ENCODE results near the gene IFT172. TPM values are rescaled to one million over a fixed set of nuclear protein-coding genes. Genes with fewer than 3 reads are reported as not detected.
A peak's percentile ranks its signal among the peaks of the same experiment; 100 is the strongest.
"Not testable (repeated sequence)": the region's sequence is repeated elsewhere in the genome, so short reads cannot be mapped to it uniquely, and the experiment has no call there.

Gene IFT172
- total RNA-seq, 2 donors from 2014 or later: 32.6 to 42.8 TPM

DNA sequence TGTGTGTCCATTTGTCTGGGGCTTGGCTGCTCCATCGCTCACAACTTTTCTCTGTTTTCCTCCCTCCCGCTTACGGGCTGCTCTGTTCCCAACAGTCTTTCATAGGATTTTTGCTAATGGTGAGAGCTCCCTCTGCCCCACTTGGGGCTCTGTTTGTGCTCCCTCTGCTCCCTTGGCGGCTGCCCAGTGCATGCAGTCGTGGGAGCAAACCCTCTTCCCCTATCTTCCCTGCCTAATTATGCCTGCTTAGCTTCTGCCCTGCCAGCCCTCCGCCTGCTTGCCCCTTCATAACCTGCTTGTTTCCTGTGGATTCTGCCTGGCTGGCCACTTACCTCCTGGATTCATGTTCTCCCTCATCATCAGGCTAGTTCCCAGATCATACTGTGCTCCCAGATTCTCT is 53.9 kb downstream of the IFT172 start:
- intact Hi-C loops (cut with DNase I): no loop called here
- TF ChIP-seq POLR2AphosphoS5 (IDR thresholded peaks at IDR 0.05) (no peak), POLR2A (IDR thresholded peaks at IDR 0.05) (no peak)
- TF ChIP-seq, protein P1, sequence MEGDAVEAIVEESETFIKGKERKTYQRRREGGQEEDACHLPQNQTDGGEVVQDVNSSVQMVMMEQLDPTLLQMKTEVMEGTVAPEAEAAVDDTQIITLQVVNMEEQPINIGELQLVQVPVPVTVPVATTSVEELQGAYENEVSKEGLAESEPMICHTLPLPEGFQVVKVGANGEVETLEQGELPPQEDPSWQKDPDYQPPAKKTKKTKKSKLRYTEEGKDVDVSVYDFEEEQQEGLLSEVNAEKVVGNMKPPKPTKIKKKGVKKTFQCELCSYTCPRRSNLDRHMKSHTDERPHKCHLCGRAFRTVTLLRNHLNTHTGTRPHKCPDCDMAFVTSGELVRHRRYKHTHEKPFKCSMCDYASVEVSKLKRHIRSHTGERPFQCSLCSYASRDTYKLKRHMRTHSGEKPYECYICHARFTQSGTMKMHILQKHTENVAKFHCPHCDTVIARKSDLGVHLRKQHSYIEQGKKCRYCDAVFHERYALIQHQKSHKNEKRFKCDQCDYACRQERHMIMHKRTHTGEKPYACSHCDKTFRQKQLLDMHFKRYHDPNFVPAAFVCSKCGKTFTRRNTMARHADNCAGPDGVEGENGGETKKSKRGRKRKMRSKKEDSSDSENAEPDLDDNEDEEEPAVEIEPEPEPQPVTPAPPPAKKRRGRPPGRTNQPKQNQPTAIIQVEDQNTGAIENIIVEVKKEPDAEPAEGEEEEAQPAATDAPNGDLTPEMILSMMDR (IDR thresholded peaks at IDR 0.05): no peak
- Histone ChIP-seq H3K9me3 (no peaks in the 10 kb centered on the region), H3K27ac (no peak overlapping the region), H3K4me3 (no peak overlapping the region), H3K27me3 (replicated peaks; ENCODE audit: insufficient read depth) (no peaks in the 10 kb centered on the region), H3K4me1 (replicated peaks) (peaks cover 4% of the 10 kb centered on the region), H3K36me3 (peaks cover 9 to 38% of the 10 kb centered on the region in 2 donors)
- DNase-seq (ENCODE audit: low spot score): no peak
- WGBS: 90% methylated on average over 6 of the region's 6 CpGs

DNA sequence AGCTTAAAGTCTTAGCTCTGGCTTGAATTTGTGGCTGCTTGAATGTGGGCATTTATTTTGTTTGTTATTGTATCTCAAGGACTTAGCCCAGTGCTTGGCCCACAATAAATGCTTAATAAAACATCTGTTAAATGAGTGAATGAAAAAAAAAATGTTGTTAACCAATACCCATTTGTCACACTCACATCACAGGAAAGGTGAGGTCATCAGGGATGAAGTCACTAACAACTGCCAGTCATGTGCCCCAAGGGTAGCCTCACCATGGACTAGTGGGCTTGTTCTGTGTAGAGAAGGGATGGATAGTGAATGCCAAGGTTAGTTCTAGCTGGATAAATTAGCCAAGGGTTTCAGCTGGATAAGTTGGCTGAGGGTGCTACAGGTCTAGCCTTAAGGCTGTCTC is 58.1 kb downstream of the IFT172 start:
- no peak for DNase-seq (ENCODE audit: low spot score)
- Histone ChIP-seq H3K4me3 (no peak overlapping the region), H3K27ac (no peak overlapping the region), H3K4me1 (replicated peaks) (peaks cover 4% of the 10 kb centered on the region), H3K9me3 (no peaks in the 10 kb centered on the region), H3K36me3 (peaks cover 0 to 15% of the 10 kb centered on the region in 2 donors), H3K27me3 (replicated peaks; ENCODE audit: insufficient read depth) (no peaks in the 10 kb centered on the region)
- intact Hi-C loops (cut with DNase I): no loop called here
- no peak for TF ChIP-seq POLR2A (IDR thresholded peaks at IDR 0.05)
- TF ChIP-seq POLR2AphosphoS5 (IDR thresholded peaks at IDR 0.05): no peak
- TF ChIP-seq, protein P1 (IDR thresholded peaks at IDR 0.05): no peak

DNA sequence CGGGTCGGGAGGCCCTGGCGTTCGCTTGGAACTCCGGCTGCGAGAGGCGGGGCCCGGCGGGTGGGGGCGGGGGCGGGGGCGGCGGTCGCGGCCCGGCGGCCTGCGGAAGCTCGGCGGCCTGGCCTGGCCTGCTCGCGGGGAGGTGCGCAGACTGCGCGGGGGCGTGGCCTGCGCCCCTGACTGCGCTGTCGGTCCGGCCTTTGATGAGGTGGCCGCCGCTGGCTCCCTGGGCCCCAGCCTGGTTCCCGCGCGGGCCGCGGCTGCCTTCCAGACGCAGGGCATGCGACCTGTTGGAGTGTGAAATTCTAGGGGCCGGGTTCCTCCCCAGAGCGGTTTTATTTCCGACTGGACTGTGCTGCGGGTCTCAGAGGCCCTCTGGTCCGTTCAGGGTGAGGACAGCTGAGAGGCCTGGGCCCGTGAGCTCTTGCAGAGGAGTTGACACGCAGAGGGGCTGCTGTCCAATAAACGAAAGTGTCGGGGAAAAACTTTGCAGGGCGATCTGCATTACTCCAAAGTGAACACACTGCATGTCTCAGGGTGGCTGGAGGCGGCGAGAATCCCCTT is 60.5 kb downstream of the IFT172 start:
- 1% methylated on average over 19 of the region's 51 CpGs for WGBS
- H3K27me3 ChIP-seq (replicated peaks; ENCODE audit: insufficient read depth): no peaks in the 10 kb centered on the region
- H3K4me3 ChIP-seq: peak overlapping the region; percentile 97 to 98
- H3K27ac ChIP-seq: peak overlapping the region; percentile 99 to 100
- no peaks in the 10 kb centered on the region for H3K9me3 ChIP-seq
- H3K4me1 ChIP-seq (replicated peaks): peaks cover 4% of the 10 kb centered on the region
- peak; percentile 75 for DNase-seq (ENCODE audit: low spot score)
- TF ChIP-seq POLR2A (IDR thresholded peaks at IDR 0.05) (peak; percentile 39), POLR2AphosphoS5 (IDR thresholded peaks at IDR 0.05) (no peak)
- H3K36me3 ChIP-seq: peaks cover 0 to 8% of the 10 kb centered on the region in 2 donors
- intact Hi-C loops (cut with DNase I): loop anchor here (2.0 kb wide), 1 partner anchor 20 kb away; the partner anchor contains the start of gene PPM1G

DNA sequence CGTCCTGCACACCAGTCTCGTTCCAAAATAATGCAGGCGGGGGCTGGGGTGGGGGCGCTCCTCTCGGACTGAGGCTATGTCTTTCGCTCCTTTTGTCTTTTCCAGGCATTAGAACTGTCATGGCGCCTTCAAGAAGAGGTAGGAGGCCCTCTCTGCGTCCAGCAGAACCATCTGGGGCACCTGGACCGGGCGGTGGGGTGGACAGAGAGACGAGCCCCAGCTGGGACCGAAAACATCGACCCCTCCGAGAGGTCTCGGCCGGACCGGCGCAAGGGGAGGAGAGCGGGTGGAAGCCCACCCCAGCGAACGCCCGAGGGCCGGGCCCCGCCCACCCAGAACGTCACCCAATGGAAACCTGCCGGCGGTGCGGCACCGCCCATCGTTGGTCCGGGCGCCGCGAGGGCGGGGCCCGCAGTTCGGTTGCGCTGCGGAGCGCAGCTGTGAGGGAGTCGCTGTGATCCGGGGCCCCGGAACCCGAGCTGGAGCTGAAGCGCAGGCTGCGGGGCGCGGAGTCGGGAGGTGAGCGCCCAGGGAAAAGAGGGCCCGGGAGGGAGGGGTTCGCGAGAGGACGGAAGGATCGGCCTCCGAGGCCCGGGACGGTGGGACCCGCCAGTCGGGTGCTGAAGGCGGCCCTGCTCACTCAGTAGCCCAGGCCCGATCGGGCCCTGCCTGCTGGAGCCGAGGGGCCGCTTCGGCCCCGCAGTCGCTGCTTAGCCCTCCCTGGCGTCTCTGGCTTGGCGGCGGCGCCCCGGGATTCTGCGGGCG is 61.1 kb downstream of the IFT172 start, which contains the start of gene NRBP1:
Gene NRBP1 (plus strand): TSS at position 419 of the 765 bp plus-strand sequence. CDS start 4,643 bp downstream, outside the sequence.
- intact Hi-C loops (cut with DNase I): loop anchor here (2.0 kb wide), 1 partner anchor 20 kb away; the partner anchor contains the start of gene PPM1G

DNA sequence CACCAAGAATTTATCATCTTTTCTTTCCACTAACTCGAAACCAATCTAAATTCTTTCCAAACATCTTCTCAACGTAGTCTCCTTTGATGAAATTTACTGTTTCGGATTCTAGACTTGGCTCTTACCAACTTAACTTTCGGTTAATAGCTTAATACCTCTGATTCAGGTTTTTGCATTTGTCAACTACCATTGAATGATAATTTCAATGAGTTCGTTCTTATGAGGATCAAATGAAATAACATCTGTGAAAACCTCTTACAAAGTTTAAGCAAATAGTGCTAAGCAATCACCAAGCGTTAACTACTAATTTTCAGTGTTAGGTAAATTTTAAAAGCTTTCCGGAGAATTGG is 61.7 kb downstream of the IFT172 start:
- DNase-seq (ENCODE audit: low spot score): no peak
- intact Hi-C loops (cut with DNase I): loop anchor here (2.0 kb wide), 1 partner anchor 19 kb away; the partner anchor contains the start of gene PPM1G

More for the DNA sequence above, 61.1 kb downstream of the IFT172 start, which contains the start of gene NRBP1:
- H3K27me3 ChIP-seq (replicated peaks; ENCODE audit: insufficient read depth): no peaks in the 10 kb centered on the region
- peaks cover 4% of the 10 kb centered on the region for H3K4me1 ChIP-seq (replicated peaks)
- DNase-seq (ENCODE audit: low spot score): peak; percentile 93
- peaks cover 0 to 2% of the 10 kb centered on the region in 2 donors for H3K36me3 ChIP-seq
- H3K4me3 ChIP-seq: peak within 1 kb of the TSS; percentile 97 to 98
- under 1% methylated on average over 60 of the region's 75 CpGs for WGBS
- H3K9me3 ChIP-seq: no peaks in the 10 kb centered on the region
- TF ChIP-seq POLR2AphosphoS5 (IDR thresholded peaks at IDR 0.05) (peak; percentile 93), POLR2A (IDR thresholded peaks at IDR 0.05) (peak; percentile 96)
- TF ChIP-seq, protein P1 (IDR thresholded peaks at IDR 0.05): peak in 1 of 4 experiments; percentile 3
- peak within 1 kb of the TSS; percentile 99 to 100 for H3K27ac ChIP-seq

DNA sequence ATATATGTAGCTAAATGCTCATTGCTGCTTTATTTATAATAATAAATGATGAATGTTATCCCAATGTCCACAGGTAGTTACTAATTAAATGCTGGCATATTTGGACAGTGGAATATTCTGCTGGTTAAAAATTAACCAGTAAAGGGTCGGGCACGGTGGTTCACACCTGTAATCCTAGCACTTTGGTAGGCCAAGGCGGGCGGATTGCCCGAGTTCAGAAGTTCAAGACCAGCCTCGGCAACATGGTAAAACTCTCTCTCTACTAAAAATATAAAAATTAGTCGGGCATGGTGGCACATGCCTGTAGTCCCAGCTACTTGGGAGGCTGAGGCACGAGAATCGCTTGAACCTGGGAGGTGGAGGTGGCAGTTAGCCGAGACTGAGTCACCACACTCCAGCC is 64.5 kb downstream of the IFT172 start:
- H3K36me3 ChIP-seq; H3K9me3 ChIP-seq; H3K4me3 ChIP-seq; DNase-seq (ENCODE audit: low spot score); H3K27me3 ChIP-seq (replicated peaks; ENCODE audit: insufficient read depth); H3K4me1 ChIP-seq (replicated peaks); H3K27ac ChIP-seq; intact Hi-C loops (cut with DNase I): not testable (repeated sequence)
- WGBS: 88% methylated on average over 10 of the region's 10 CpGs

More for the DNA sequence above, 61.7 kb downstream of the IFT172 start:
- H3K4me1 ChIP-seq (replicated peaks): peaks cover 4% of the 10 kb centered on the region
- 5% methylated on average over 7 of the region's 7 CpGs for WGBS
- H3K27me3 ChIP-seq (replicated peaks; ENCODE audit: insufficient read depth): no peaks in the 10 kb centered on the region
- H3K27ac ChIP-seq: peak overlapping the region; percentile 99 to 100
- H3K4me3 ChIP-seq: peak overlapping the region; percentile 97 to 98
- no peaks in the 10 kb centered on the region for H3K36me3 ChIP-seq
- no peaks in the 10 kb centered on the region for H3K9me3 ChIP-seq
- TF ChIP-seq POLR2AphosphoS5 (IDR thresholded peaks at IDR 0.05) (no peak), POLR2A (IDR thresholded peaks at IDR 0.05) (no peak)
- TF ChIP-seq, protein P1 (IDR thresholded peaks at IDR 0.05): no peak
